ENCODE data around the gene LRWD1. TPM values are rescaled to one million over a fixed set of nuclear protein-coding genes. Genes with fewer than 3 reads are reported as not detected.
"Not testable (repeated sequence)": the region's sequence is repeated elsewhere in the genome, so short reads cannot be mapped to it uniquely, and the experiment has no call there.

Gene LRWD1
- total RNA-seq, 2 donors from 2014 or later = 30.9 to 43.5 TPM

- not testable (repeated sequence) for H3K4me1 ChIP-seq (ENCODE audit: control insufficient read depth, insufficient read depth, low read length); H3K36me3 Mint-ChIP-seq (ENCODE audit: low read depth); H3K36me3 ChIP-seq (ENCODE audit: control insufficient read depth, insufficient read depth, low read length); H3K9ac ChIP-seq (ENCODE audit: extremely low read depth, low read length, poor library complexity, severe bottlenecking); H3K4me1 Mint-ChIP-seq; H3K9me3 Mint-ChIP-seq; H3K27me3 Mint-ChIP-seq (ENCODE audit: insufficient read depth); H3K27ac ChIP-seq (ENCODE audit: low read depth, low read length); H3K4me3 ChIP-seq (ENCODE audit: low read length); H3K27me3 ChIP-seq (ENCODE audit: control insufficient read depth, insufficient read depth, low read length, poor library complexity, severe bottlenecking); H3K9me3 ChIP-seq (ENCODE audit: control insufficient read depth, low read length)
- 0% methylated on average over 31 of the region's 72 CpGs; no CpG with 5 or more reads in 1 of the 2 experiments for WGBS, 2 experiments (ENCODE audit: insufficient coverage in 1 of 2, insufficient read length in 1 of 2)
- TF ChIP-seq CTCF (conservative IDR thresholded peaks at IDR 0.05) = peak; percentile 37
- H3K27ac Mint-ChIP-seq = peak within 1 kb of the TSS; percentile 87
- DNase-seq = peak; percentile 82
- H3K4me3 Mint-ChIP-seq = peak within 1 kb of the TSS; percentile 77
These were observed 13.8 kb downstream of the LRWD1 start, which contains the start of gene POLR2J for GRCh38 chr7:102478314-102479208. Gene POLR2J, minus strand, starts transcription at chr7:102478922. Its CDS starts 62 bp downstream, at chr7:102478860.

- DNase-seq; H3K36me3 ChIP-seq (ENCODE audit: control insufficient read depth, insufficient read depth, low read length); H3K27me3 ChIP-seq (ENCODE audit: control insufficient read depth, insufficient read depth, low read length, poor library complexity, severe bottlenecking); H3K9me3 ChIP-seq (ENCODE audit: control insufficient read depth, low read length); H3K4me3 ChIP-seq (ENCODE audit: low read length); H3K27ac ChIP-seq (ENCODE audit: low read depth, low read length); H3K4me3 Mint-ChIP-seq; H3K27me3 Mint-ChIP-seq (ENCODE audit: insufficient read depth); H3K4me1 Mint-ChIP-seq; H3K4me1 ChIP-seq (ENCODE audit: control insufficient read depth, insufficient read depth, low read length); H3K36me3 Mint-ChIP-seq (ENCODE audit: low read depth); H3K9me3 Mint-ChIP-seq; H3K27ac Mint-ChIP-seq; H3K9ac ChIP-seq (ENCODE audit: extremely low read depth, low read length, poor library complexity, severe bottlenecking): not testable (repeated sequence)
- whole genome bisulfite sequencing, 2 experiments (ENCODE audit: insufficient coverage in 1 of 2, insufficient read length in 1 of 2) = no CpG with 5 or more reads among the region's 10 CpGs
These were observed 14.4 kb downstream of the LRWD1 start for GRCh38 chr7:102479209-102479584.

- not testable (repeated sequence) for H3K4me1 Mint-ChIP-seq; H3K36me3 ChIP-seq (ENCODE audit: control insufficient read depth, insufficient read depth, low read length); H3K4me3 ChIP-seq (ENCODE audit: low read length); H3K9me3 ChIP-seq (ENCODE audit: control insufficient read depth, low read length); H3K27me3 Mint-ChIP-seq (ENCODE audit: insufficient read depth); H3K4me3 Mint-ChIP-seq; H3K9ac ChIP-seq (ENCODE audit: extremely low read depth, low read length, poor library complexity, severe bottlenecking); H3K27ac ChIP-seq (ENCODE audit: low read depth, low read length); H3K27ac Mint-ChIP-seq; H3K9me3 Mint-ChIP-seq; H3K4me1 ChIP-seq (ENCODE audit: control insufficient read depth, insufficient read depth, low read length); DNase-seq; H3K27me3 ChIP-seq (ENCODE audit: control insufficient read depth, insufficient read depth, low read length, poor library complexity, severe bottlenecking); H3K36me3 Mint-ChIP-seq (ENCODE audit: low read depth)
- TF ChIP-seq CTCF (conservative IDR thresholded peaks at IDR 0.05) = peak; percentile 50
- WGBS, 2 experiments (ENCODE audit: insufficient coverage in 1 of 2, insufficient read length in 1 of 2) = 7% methylated on average over 3 of the region's 11 CpGs; no CpG with 5 or more reads in 1 of the 2 experiments
These were observed 15.3 kb downstream of the LRWD1 start for GRCh38 chr7:102479982-102480637.

- H3K4me3 ChIP-seq (ENCODE audit: low read length); H3K27ac Mint-ChIP-seq; H3K9me3 ChIP-seq (ENCODE audit: control insufficient read depth, low read length): not testable (repeated sequence)
These were observed 17.2 kb downstream of the LRWD1 start for GRCh38 chr7:102481962-102482361.

GRCh38 chr7:102484317-102484716 lies 19.5 kb downstream of the LRWD1 start:
- not testable (repeated sequence) for H3K27ac ChIP-seq (ENCODE audit: low read depth, low read length); H3K27me3 Mint-ChIP-seq (ENCODE audit: insufficient read depth); H3K9ac ChIP-seq (ENCODE audit: extremely low read depth, low read length, poor library complexity, severe bottlenecking); H3K4me3 ChIP-seq (ENCODE audit: low read length); H3K9me3 Mint-ChIP-seq; DNase-seq; H3K4me3 Mint-ChIP-seq; H3K4me1 ChIP-seq (ENCODE audit: control insufficient read depth, insufficient read depth, low read length); H3K36me3 ChIP-seq (ENCODE audit: control insufficient read depth, insufficient read depth, low read length); H3K27me3 ChIP-seq (ENCODE audit: control insufficient read depth, insufficient read depth, low read length, poor library complexity, severe bottlenecking); H3K27ac Mint-ChIP-seq; H3K4me1 Mint-ChIP-seq; H3K36me3 Mint-ChIP-seq (ENCODE audit: low read depth); H3K9me3 ChIP-seq (ENCODE audit: control insufficient read depth, low read length)
- no CpG with 5 or more reads among the region's 5 CpGs for WGBS, 2 experiments (ENCODE audit: insufficient coverage in 1 of 2, insufficient read length in 1 of 2)

More at GRCh38 chr7:102481962-102482361, 17.2 kb downstream of the LRWD1 start:
- not testable (repeated sequence) for H3K36me3 Mint-ChIP-seq (ENCODE audit: low read depth); H3K4me3 Mint-ChIP-seq; H3K4me1 Mint-ChIP-seq; H3K4me1 ChIP-seq (ENCODE audit: control insufficient read depth, insufficient read depth, low read length); H3K36me3 ChIP-seq (ENCODE audit: control insufficient read depth, insufficient read depth, low read length); DNase-seq; H3K27ac ChIP-seq (ENCODE audit: low read depth, low read length); H3K27me3 ChIP-seq (ENCODE audit: control insufficient read depth, insufficient read depth, low read length, poor library complexity, severe bottlenecking); H3K9me3 Mint-ChIP-seq; H3K9ac ChIP-seq (ENCODE audit: extremely low read depth, low read length, poor library complexity, severe bottlenecking); H3K27me3 Mint-ChIP-seq (ENCODE audit: insufficient read depth)
- WGBS, 2 experiments (ENCODE audit: insufficient coverage in 1 of 2, insufficient read length in 1 of 2) = no CpG with 5 or more reads among the region's 10 CpGs

All from endodermal cell (in vitro differentiated cells).